A172 (cell line): Measurements from ENCODE around the gene SCO1. TPM values are rescaled to one million over a fixed set of nuclear protein-coding genes. Genes with fewer than 3 reads are reported as not detected.
"Not testable (repeated sequence)": the region's sequence is repeated elsewhere in the genome, so short reads cannot be mapped to it uniquely, and the experiment has no call there.

Experiments
- DNase-seq: peaks from one replicate; pipeline ENCODE4 v3.0.0-alpha.2; 2015; ENCODE audit warnings: low spot score
- total RNA-seq: library from RNA; depleted of rRNA; stranded (reverse); fragments of >200 nt; shearing (Covaris generic); gene quantifications from 2 replicates; pipeline ENCODE4 v1.2.3, GENCODE V29; 2014; rRNA removed

The SCO1 gene
- 51.6 and 58.9 TPM in 2 replicates for total RNA-seq

DNA sequence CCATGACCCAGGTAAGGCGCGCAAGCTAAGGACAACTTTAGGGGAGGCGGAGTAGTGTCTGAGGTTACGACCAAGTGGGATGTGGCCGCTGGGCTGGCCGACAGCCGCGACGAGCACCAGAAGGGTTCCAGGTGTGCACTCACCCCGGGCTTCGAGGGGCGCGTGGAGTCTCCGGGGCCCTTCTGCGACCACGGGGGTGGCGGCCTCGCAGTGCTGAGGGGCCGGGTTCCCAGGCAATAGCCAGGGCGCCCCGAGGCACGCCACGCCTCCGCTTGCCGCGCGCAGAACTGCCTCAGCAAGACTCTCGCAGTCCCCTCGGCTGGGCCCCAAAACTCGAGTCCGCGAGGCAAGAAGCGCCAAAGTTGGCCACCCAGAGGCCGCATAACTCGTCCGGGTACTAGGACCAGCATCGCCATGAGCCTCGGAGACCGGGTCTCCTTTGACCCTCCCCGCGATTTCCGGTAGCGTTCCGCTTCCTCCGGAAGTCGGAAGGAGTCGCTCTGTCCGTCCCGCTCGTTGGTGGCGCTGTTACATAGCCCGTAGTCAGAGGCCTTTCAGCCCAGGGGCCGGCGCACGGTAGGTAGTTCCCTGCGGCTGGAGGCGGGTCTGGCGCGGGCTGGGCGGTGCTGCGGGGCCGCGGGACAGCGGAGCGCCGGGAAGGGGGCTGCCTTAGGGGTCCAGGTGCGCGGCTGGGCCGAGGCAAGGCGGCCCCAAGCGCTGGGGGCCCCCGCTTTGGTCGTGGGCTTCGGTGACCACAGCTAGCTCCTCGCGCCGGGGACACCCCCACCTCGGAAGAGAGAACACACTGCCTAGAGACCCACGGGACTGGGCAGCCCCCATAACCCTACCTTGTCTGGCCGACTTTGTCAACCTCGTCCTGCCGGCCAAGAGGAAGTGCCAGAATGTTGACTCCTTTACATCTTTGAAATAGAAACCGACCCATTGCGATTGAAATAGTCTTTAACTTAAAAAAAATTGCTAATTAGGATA, at the start of gene SCO1, which contains the start of gene ADPRM:
TSS of gene SCO1 (minus strand) at position 442 of the 990 bp plus-strand sequence. CDS start at position 416, 26 bp downstream.
TSS of gene ADPRM (plus strand) at position 503 of the 990 bp plus-strand sequence. CDS start 7,333 bp downstream, outside the sequence.
- peak; percentile 92 for DNase-seq

DNA sequence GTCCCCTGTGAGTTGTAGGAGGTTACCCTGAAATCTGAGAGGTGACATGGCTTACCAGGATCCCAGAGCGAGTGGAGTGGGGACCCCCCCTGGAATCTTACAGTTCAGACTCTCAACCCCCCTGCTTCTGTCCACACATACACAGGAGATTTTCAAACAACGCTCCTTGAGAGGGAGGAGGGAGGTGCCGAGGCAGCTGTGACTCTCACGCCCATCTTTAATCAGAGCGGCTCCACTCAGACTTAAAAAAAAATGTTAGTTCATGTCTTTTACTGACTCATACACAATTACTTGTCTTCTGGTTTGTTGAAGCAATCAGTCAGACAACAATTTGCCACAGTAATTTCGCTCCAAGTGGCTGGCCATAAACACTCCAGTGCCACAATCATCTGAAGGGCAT, 47.9 kb upstream of the SCO1 start:
- peak; percentile 45 for DNase-seq

DNA sequence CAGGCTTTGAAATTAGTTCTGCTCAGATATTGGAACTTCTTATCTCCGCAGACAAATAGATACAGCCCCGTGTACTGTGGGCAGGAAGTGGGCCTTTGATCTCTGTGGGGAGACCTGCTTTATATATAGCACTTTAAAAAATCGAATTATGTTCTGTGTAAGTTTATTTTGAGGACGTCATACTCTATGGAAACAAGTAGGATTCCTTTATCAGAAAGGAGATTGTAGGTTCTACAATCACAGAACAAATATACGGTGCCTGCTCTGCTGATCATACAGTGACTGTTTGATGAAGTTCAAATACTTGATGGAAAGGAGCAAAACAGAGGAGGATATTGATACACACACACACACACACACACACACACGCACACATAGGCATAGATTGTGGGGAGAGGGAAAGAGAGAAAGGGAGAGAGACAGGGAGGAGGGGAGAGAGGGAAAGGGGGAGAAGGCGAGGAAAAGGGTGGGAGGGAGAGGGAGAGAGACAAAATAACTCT, 47.2 kb upstream of the SCO1 start:
- no peak for DNase-seq

DNA sequence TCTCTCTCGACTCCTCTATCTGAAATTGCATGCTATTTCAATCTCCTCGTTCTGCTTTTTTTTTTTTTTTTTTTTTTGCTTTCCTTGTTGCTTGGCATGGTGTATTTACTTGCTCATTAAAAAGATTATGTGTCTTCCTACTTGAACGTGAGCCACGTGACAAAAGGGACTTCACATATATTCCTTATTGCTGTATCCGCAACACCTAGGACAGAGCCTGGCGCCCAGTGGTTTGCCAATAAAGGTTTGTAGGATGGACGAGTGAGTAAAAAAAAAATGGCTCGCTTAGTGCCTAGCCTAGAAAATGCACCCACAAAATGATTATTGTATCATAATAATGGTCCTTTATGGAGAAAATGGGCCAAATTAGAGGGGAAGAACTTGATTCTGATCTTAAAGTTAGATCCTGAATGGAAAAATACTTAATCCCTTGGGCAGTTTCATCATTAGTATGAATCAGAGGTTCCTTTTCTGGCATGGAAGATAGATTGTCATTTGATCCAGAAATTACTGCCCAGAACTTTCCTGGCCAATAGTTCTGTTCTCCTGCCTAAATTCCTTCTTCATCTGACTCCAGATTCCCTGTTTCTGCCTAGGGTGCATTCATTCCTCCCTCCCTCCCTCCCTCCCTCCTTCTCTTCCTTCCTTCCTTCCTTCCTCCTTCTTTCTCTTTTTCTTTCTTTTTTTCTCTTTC, 46.1 kb upstream of the SCO1 start:
- no peak for DNase-seq

DNA sequence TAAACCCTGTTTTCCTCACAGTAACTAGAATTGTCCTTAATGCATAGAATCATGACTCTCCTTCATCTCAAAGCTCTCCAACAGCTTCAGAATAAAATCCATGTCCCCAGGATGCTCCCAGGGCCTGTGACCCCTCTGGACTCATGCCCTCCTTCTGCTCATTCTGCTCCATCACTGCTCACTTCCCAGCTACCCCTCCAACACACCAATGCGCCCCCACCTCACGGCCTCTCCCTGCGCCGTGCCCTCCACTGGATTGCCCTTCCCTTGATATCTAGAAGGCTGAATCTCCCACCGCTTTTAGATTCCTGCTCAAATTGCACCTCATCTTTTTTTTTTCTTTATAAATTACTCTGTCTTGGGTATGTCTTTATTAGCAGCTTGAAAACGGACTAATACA, 45.1 kb upstream of the SCO1 start:
- no peak for DNase-seq

DNA sequence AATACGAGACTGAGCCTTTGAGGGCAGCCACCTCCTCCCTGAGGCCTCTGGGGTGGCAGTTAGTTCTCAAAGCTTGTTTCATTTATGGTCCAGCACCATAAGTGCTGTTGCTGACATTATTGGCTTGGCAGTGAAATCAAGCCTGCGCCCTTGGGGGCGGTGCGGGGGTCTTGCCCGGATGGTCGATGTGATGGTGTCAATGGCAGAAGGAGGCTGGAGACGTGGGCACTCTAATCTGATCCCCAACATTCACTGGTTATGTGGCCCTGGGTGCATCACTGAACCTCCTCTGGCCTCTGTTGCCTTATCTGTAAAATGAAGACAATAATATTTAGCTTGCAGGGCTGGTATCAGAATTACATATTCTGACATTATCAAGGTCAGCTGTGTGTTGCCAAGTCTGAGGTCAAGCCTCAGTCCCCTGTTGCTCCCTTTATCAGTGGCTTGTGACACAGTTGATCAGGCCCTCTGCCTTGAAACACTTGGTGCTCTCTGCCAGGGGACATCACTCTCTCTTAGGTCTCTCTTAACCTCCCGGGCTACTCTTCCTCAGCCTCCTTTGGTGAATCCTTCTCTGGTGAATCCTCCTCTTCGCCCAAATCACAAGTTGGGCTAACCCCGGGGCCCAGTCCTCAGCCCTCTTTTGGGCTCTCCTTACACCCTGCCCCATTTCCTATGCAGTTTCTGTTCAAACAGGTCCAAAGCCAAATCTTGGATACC, 44.2 kb upstream of the SCO1 start:
- no peak for DNase-seq

DNA sequence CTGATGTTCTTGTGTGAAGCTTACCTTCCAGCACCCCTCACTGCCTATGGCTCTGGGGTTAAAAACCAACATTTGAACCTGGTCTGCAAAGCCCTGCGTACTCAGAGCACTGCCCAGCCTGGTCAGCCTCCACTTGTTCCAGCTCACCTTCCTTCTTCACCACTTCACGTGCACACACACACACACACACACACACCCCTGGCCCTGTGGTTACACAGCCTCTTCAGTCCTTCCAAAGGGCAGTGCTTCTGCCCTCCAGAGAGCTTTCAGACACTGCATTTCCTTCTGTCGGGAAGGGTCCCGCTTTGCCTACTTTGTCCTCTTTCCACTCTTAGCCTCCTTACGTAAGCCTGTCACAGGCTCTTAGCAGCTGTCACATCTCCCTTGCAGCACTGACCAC, 42.1 kb upstream of the SCO1 start:
- DNase-seq = no peak

DNA sequence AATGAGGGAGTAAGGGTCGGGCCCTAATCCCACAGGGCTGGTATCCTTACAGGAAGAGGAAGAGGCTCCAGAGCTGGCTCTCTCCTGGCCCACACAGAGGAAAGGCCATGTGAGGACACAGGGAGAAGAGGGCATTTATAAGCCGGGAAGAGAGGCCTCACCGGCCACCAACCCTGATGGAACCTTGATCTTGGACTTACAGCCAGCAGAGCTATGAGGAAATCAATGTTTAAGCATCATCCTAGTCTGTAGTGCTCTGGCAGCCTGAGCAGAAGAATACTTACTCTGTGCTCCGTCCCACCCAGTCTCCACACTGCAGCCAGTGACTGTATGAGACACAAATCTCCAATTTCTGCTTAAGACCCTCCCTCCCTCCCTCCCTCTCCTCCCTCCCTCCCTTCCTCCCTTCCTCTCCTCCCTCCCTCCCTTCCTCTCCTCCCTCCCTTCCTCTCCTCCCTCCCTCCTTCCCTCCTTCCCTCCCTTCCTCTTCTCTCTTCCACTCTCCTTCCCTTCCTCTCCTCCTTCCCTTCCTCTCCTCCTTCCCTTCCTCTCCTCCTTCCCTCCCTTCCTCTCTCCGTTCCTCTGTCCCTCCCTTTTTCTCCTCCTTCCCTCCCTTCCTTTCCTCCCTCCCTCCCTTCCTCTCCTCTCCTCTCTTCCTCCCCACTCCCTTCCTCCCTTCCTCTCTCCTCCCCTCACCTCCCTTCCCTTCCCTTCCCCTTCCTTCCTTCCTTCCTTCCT, 41.4 kb upstream of the SCO1 start:
- DNase-seq = no peak

DNA sequence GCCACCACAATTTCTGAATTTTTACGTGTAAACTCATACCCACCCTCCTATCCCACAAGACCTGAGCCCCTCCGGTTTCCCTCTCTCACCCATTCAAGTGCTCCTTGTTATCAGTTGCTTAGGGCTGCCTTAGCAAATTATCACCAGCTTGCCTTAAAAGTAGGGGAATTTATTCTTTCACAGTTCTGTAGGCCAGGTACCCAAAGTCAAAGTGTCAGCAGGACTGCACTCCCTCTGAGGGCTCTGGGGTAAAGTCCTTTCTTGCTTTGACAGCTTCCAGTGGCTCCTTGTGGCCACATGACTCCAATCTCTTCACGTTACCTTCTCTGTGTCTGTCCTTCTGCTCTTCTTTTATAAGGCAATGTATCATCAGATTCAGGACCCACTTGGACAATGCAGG, 40.4 kb upstream of the SCO1 start:
- DNase-seq = no peak

DNA sequence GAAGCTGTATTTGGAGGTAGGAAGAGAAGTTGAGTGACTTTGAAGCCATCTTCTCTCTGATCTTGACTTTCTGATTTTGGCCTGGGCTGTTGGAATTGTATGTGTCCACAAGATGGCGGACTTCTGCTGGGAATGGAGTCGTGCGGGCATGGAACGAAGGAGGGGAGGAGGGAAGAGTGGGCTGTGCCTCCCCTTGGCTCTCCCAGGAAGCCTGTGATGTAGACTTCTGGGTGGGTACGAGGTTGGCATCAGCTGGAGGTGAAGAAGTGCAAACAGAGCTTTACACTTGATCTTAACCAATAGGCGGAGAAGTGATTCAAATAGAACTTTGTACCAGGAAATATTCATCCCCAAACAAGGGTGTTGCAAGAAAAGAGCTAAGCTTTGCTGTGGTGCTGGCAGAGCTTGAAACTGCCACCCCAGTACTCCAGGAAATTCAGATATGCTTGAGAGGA, 39.9 kb upstream of the SCO1 start:
- peak; percentile 47 for DNase-seq

DNA sequence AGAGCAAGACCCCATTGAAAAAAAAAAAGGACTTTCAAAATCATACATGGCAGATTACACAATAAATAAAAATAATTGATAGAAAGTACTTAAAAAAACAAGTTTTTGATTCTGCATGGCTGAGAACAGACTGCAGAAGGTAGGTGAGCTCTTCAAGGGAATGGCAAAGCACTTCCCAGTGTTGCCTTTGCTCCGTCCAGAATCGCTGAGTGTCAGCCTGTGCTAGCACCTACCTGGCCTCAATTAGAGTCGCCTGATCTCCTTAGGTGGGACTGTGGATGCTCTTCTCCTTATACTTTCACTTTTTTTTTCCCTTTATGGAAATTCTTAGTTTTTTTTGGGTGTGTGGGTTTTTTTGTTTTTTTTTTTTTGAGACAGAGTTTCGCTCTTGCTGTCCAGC, 38.5 kb upstream of the SCO1 start:
- DNase-seq = no peak

DNA sequence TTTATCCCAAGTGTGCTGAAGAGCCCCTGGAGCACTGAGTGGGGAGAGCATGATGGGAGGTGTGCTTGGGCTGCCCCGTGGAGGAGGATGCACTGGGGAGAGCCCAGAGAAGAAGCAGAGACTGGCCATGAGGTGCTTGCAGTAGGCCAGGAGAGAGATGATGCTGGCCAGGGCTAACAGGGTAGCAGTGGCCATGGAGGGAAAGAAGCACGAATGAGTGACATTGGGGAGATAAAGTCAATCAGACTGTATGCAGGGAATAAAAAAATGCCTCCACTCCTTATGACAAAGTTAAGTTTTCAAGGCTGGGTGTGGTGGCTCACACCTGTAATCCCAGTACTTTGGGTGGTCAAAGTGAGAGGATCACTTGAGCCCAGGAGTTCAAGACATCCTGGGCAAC, 37.9 kb upstream of the SCO1 start:
- DNase-seq = no peak

DNA sequence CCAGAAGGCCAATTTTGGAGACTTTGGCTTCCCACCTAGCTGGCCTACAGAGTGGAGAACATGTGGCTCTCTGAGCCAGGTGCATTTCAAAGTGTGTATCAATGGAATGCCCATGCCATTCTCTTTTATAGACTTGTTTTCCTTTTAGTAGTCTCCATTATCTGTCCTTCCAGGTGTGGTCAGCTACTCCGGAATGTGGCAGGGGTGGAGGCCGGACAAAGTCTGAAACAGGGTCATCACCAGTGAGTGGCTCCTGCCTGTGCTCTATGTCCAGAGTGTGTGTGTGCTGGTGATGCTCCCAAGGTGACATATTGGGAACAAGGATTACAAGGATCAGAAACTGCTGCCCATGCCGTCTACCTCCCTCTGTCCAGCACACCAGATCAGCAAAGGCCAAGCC, 36.3 kb upstream of the SCO1 start:
- DNase-seq = no peak

DNA sequence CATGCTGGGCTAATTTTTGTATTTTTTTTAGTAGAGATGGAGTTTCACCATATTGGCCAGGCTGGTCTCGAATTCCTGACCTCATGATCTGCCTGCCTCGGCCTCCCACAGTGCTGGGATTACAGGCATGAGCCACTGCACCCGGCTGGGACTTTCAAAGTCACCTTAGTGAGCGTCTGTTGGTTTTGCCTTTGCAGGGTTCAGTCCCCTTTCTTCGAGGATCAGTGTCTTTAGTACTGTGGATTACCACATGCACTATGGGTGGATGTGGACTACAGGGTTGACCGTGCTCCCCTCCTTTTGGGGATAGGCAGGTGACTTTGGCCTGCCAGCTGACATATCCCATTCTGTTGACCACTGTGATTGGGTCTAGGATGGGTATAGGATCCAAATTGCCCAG, 34.8 kb upstream of the SCO1 start:
- DNase-seq = not testable (repeated sequence)

DNA sequence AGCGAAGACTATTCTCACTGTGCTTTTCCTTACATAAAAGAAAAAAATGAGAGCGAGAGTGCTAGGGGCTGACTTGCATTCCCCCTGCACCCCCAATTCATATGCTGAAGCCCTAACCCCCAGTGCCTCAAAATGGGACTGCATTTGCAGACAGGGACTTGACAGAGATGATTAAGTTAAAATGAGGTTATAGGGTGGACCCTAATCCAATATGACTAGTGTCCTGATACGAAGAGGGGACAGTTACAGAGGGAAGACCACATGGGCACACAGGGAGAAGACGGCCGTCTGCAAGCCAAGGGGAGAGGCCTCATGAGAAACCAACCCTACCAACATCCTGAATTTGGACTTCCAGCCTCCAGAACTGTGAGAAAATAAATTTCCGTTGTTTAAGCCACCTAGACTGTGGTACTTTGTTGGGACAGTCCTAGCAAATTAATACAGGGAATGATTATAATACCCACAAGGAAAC, 34.1 kb upstream of the SCO1 start:
- DNase-seq = no peak

DNA sequence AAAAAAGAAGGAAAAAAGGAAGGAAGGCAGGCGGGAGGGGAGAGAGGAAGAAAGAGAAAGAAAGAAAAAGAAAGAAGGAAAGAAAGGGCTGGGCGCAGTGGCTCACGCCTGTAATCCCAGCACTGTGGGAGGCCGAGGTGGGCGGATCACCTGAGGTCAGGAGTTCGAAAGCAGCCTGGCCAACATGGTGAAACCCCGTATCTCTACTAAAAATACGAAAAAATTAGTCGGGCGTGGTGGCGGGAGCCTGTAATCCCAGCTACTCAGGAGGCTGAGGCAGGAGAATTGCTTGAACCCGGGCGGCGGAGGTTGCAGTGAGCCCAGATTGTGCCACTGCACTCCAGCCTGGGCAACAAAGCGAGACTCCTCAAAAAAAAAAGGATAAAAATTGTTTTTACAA, 32.9 kb upstream of the SCO1 start:
- not testable (repeated sequence) for DNase-seq

DNA sequence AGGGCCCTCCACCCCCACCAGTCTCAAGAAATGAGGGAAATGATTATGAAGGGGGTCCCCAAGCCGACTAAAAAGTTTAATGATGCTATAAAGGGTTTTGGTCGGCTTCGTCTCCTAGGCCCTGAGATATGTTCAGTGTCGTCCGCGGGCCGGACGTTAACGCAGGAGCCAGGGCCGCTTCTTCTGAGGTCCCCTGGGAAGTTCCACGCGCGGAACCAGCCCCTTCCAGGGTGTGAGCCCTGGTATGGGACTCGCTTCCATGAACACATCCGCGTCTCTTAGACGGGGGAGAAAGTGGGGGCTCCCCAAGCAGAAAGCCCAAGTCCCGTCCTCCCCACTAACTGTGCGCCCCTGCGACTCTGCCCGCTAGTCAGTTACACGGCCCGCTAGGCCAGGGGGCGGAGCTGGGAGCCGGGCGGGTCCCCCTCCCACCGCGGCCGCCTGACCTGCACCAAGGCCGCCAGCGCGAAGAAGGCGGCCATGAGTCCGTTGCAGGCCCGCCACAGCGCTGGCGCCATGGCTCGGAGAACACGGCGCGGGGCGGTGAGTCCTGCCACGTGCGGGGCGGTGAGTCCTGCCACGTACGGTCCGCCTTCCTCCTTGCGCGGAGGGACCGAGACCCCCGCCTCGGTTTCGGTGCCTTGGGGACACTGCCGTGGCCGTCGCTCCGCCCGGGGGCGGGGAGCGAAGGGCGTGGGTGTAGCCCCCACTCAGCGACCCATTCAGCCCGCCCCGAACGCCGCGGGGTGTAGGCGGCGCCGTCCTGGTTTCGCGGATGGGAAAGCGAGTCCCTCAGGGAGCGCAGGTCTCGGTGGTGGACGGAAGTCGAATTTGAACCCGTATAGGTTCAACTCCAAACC, 32.2 kb upstream of the SCO1 start, which contains the start of gene TMEM220:
TSS of gene TMEM220 (minus strand) at position 690 of the 860 bp plus-strand sequence. CDS start at position 518, 172 bp downstream.
- no peak for DNase-seq

DNA sequence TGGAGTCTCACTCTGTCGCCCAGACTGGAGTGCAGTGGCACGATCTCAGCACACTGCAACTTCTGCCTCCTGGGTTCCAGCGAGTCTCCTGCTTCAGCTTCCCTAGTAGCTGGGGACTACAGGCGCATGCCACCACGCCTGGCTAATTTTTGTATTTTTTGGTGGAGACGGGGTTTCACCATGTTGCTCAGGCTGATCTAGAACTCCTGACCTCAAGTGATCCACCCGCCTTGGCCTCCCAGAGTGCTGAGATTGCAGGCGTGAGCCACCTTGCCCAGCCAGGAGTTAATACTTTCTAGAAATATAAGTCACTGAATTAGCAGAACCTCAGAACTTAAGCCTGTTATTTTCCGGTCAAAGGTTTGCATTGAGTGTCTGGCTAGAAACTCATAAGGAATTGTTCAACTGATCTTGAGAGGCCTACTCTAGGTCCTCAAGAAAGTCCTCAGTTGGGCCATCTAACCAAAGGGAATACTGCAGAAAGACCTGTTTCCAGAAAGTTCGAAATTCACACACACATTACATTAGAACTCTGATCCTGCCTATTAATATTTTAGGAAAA, 31.1 kb upstream of the SCO1 start:
- no peak for DNase-seq

DNA sequence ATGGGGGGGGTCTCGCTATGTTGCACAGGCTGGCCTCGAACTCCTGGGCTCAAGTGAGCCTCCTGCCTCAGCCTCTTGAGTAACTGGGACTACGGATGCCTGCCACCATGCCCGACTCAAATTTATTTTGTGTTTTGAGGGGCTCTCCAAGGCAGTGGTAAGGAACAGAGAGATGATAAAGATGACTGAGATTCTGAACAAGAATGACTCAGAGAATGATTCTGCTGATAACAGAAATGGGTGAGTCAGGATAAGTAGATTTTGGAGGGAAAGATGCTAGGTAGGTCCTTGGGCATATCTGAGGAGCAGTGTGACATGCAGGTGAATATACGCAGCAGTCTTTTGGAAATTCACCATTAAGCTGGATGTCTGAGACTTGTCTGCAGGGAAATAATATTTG, 29.9 kb upstream of the SCO1 start:
- DNase-seq = peak; percentile 62
